ENCODE data around the gene MRPL1.

DNA sequence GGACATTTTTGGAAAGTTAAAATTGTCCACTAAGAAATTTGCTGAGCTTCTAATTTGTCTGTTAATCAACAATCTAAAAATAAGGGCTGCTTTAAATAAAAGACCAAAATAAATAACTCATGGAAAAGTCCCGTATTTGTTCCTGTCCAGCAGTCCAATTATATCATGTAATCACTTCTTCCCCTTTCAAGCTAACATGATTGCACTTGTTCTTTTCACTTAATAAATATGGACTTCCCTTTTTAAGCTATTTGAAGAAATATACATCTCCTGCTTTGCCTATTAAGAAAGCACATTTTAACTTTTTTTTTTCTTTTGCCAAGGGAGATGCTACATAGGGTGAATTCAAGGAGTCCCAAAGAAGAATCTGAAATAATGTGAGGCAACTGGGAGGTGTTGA, 138.9 kb downstream of the MRPL1 start:
- no peak for TF ChIP-seq CTCF (IDR thresholded peaks at IDR 0.05)
- TF ChIP-seq EZH2 (IDR thresholded peaks at IDR 0.05): no peak
- TF ChIP-seq EZH2phosphoT487 (IDR thresholded peaks at IDR 0.05): no peak

Data from neural progenitor cell (in vitro differentiated cells).